Islet precursor cell (in vitro differentiated cells): ENCODE results near the gene RCN2.
A peak's percentile ranks its signal among the peaks of the same experiment; 100 is the strongest.
"Not testable (repeated sequence)": the region's sequence is repeated elsewhere in the genome, so short reads cannot be mapped to it uniquely, and the experiment has no call there.

Experiments
- DNase-seq: peaks from one replicate; pipeline ENCODE4 v3.0.0-alpha.2; 2018

RCN2 gene

GRCh38 chr15:76931397-76932134 lies at the start of gene RCN2:
Gene RCN2 (plus strand): TSS chr15:76931749. CDS start chr15:76931842, 93 bp downstream.
- peak; percentile 97 for DNase-seq

- no peak for DNase-seq
Measured at GRCh38 chr15:76885212-76885611, 46.3 kb upstream of the RCN2 start.

GRCh38 chr15:76887280-76888141 lies 44.0 kb upstream of the RCN2 start:
- not testable (repeated sequence) for DNase-seq

GRCh38 chr15:76892836-76893235 lies 38.7 kb upstream of the RCN2 start:
- not testable (repeated sequence) for DNase-seq

GRCh38 chr15:76894174-76894573 lies 37.4 kb upstream of the RCN2 start:
- no peak for DNase-seq

- DNase-seq, result no peak
Measured at GRCh38 chr15:76898102-76898501, 33.4 kb upstream of the RCN2 start.

GRCh38 chr15:76899176-76899930 lies 32.2 kb upstream of the RCN2 start:
- not testable (repeated sequence) for DNase-seq

- not testable (repeated sequence) for DNase-seq
Measured at GRCh38 chr15:76899931-76900310, 31.6 kb upstream of the RCN2 start.

GRCh38 chr15:76901965-76902364 lies 29.6 kb upstream of the RCN2 start:
- DNase-seq, result no peak

GRCh38 chr15:76903251-76903681 lies 28.3 kb upstream of the RCN2 start:
- DNase-seq, result no peak

- DNase-seq, result peak; percentile 75
Measured at GRCh38 chr15:76904461-76905012, 27.0 kb upstream of the RCN2 start.

- peak; percentile 95 for DNase-seq
Measured at GRCh38 chr15:76905013-76905839, 26.3 kb upstream of the RCN2 start, which contains the start of gene SCAPER. Gene SCAPER (minus strand): TSS chr15:76905340. CDS start chr15:76883817, 21,523 bp downstream.

GRCh38 chr15:76905855-76906254 lies 25.7 kb upstream of the RCN2 start:
- DNase-seq, result no peak

GRCh38 chr15:76912430-76912829 lies 19.1 kb upstream of the RCN2 start:
- no peak for DNase-seq

- no peak for DNase-seq
Measured at GRCh38 chr15:76913737-76914136, 17.8 kb upstream of the RCN2 start.

GRCh38 chr15:76916369-76916768 lies 15.2 kb upstream of the RCN2 start:
- DNase-seq, result no peak

GRCh38 chr15:76928201-76928600 lies 3.3 kb upstream of the RCN2 start:
- DNase-seq, result no peak

GRCh38 chr15:76929011-76929760 lies 2.4 kb upstream of the RCN2 start:
- DNase-seq, result no peak

- DNase-seq, result no peak
Measured at GRCh38 chr15:76930831-76931396, 635 bp upstream of the RCN2 start.

- DNase-seq, result no peak
Measured at GRCh38 chr15:76932135-76932966, 802 bp downstream of the RCN2 start.
